ENCODE data around the gene RIPOR3.

GRCh38 chr20:50634191-50634590 is 57.2 kb downstream of the RIPOR3 start:
- TF ChIP-seq CTCF (IDR thresholded peaks at IDR 0.05), result no peak
- no peak for TF ChIP-seq POLR2A (IDR thresholded peaks at IDR 0.05)
